RWPE1 (cell line): Measurements from ENCODE around the gene SSBP3.
"Not testable (repeated sequence)": the region's sequence is repeated elsewhere in the genome, so short reads cannot be mapped to it uniquely, and the experiment has no call there.

ENCODE experiments used
- CTCF ChIA-PET: fragments of 350-600 bp; sonication (Branson Sonifier 250); formaldehyde crosslinking; extraction: SDS; loops from one replicate; lab custom pipeline; 2021; lab: Yijun Ruan, JAX
- POLR2A ChIA-PET: fragments of 400-600 bp; formaldehyde crosslinking; extraction: SDS; loops from one replicate; lab custom pipeline; 2020; ENCODE audit warnings: antibody characterized with exemption; ENCODE audit not compliant: low non-redundant PET; lab: Yijun Ruan, JAX
- DNase-seq: peaks from one replicate; pipeline ENCODE4 v3.0.0; 2012; ENCODE audit warnings: low spot score
- H3K27ac ChIP-seq: fragments of 450-650 bp; 2 replicates; pipeline ENCODE4 v1.5.1; 2017
- CTCF ChIP-seq: fragments of 450-650 bp; conservative IDR thresholded peaks from 2 replicates; pipeline ENCODE4 v1.5.1; 2017; ENCODE audit warnings: low read depth, mild to moderate bottlenecking

Gene SSBP3

GRCh38 chr1:54215523-54215922 lies 190.7 kb downstream of the SSBP3 start:
- no peak for DNase-seq
- ChIA-PET CTCF (interaction anchor here (0.7 to 1.6 kb wide), 3 partner anchors 9 to 88 kb away, joined by 3 to 4 read pairs (median 3); no protein-coding TSS in a partner anchor), POLR2A (no interaction called here)
- no peak overlapping the region for H3K27ac ChIP-seq
- no peak for TF ChIP-seq CTCF

GRCh38 chr1:54212872-54213271 lies 193.3 kb downstream of the SSBP3 start:
- no peak overlapping the region for H3K27ac ChIP-seq
- no peak for TF ChIP-seq CTCF
- ChIA-PET CTCF (interaction anchor here (0.5 kb wide), 1 partner anchor 108 kb away, joined by 3 read pairs; no protein-coding TSS in a partner anchor), POLR2A (no interaction called here)
- DNase-seq: no peak

GRCh38 chr1:54207896-54208295 lies 198.3 kb downstream of the SSBP3 start:
- H3K27ac ChIP-seq, DNase-seq, CTCF ChIA-PET: not testable (repeated sequence)
- POLR2A ChIA-PET: interaction anchor here (0.6 kb wide), 1 partner anchor 1297 kb away, joined by 3 read pairs; no protein-coding TSS in a partner anchor

- POLR2A ChIA-PET: interaction anchor here (0.6 kb wide), 1 partner anchor 1296 kb away, joined by 3 read pairs; no protein-coding TSS in a partner anchor
- no peak for TF ChIP-seq CTCF
- no peak for DNase-seq
- no peak overlapping the region for H3K27ac ChIP-seq
- CTCF ChIA-PET: no interaction called here
Observed at GRCh38 chr1:54207287-54207686, 198.9 kb downstream of the SSBP3 start.

- ChIA-PET CTCF (no interaction called here), POLR2A (no interaction called here)
- H3K27ac ChIP-seq: no peak overlapping the region
- TF ChIP-seq CTCF: no peak
- DNase-seq: no peak
Observed at GRCh38 chr1:54204199-54204598, 202.0 kb downstream of the SSBP3 start.

GRCh38 chr1:54200519-54200997 lies 205.6 kb downstream of the SSBP3 start:
- ChIA-PET POLR2A (no interaction called here), CTCF (interaction anchor here (0.7 to 1.2 kb wide), 2 partner anchors 13 to 76 kb away, joined by 3 to 7 read pairs; no protein-coding TSS in a partner anchor)
- TF ChIP-seq CTCF: no peak
- no peak for DNase-seq
- peak overlapping the region; percentile 68 for H3K27ac ChIP-seq
